Activated CD8-positive, alpha-beta T cell treated with anti-CD3 and anti-CD28 coated beads, Interleukin-2, amount 10 ng/mL, durations not matched to agents 7 days and 5 days (primary cell): Measurements from ENCODE around the gene DDIT3. TPM values are rescaled to one million over a fixed set of nuclear protein-coding genes. Genes with fewer than 3 reads are reported as not detected.
"Not testable (repeated sequence)": the region's sequence is repeated elsewhere in the genome, so short reads cannot be mapped to it uniquely, and the experiment has no call there.

ENCODE experiments used
- ATAC-seq: fragments of 150-1000 bp; cut with Tn5 transposase; one replicate; pipeline ENCODE4 v1.10.0; 2021; ENCODE audit warnings: moderate library complexity
- CTCF ChIA-PET: fragments of 350-600 bp; sonication (Branson Sonifier 250); formaldehyde crosslinking; loops from one replicate; lab custom pipeline; 2021; ENCODE audit warnings: antibody characterized with exemption; lab: Charles Lee
- POLR2A ChIA-PET: fragments of 350-600 bp; sonication (Branson Sonifier 250); formaldehyde crosslinking; loops from one replicate; lab custom pipeline; 2021; ENCODE audit warnings: antibody characterized with exemption; lab: Charles Lee
- DNase-seq: peaks from one replicate; pipeline ENCODE4 v3.0.0-alpha.2; 2020
- H3K27ac Mint-ChIP-seq: one replicate; pipeline ENCODE4 v1.8.0; 2021; ENCODE audit warnings: mild to moderate bottlenecking, mixed read lengths
- H3K27me3 Mint-ChIP-seq: one replicate; pipeline ENCODE4 v1.8.0; 2021; ENCODE audit warnings: low read depth, mixed read lengths
- H3K36me3 Mint-ChIP-seq: one replicate; pipeline ENCODE4 v1.8.0; 2021; ENCODE audit warnings: low read depth, mixed read lengths
- H3K4me1 Mint-ChIP-seq: one replicate; pipeline ENCODE4 v1.8.0; 2021; ENCODE audit warnings: low read depth, mixed read lengths
- H3K4me3 Mint-ChIP-seq: one replicate; pipeline ENCODE4 v1.8.0; 2021; ENCODE audit warnings: mild to moderate bottlenecking, mixed read lengths
- H3K9me3 Mint-ChIP-seq: one replicate; pipeline ENCODE4 v1.8.0; 2022; ENCODE audit warnings: mixed read lengths; ENCODE audit not compliant: insufficient read depth
- total RNA-seq, 2 experiments: library from RNA; stranded (reverse); gene quantifications; one replicate each; pipeline ENCODE4 v1.2.3, GENCODE V29; 2021

The DDIT3 gene
- total RNA-seq, 2 experiments from 2014 or later, result 14.9 to 15.0 TPM

DNA sequence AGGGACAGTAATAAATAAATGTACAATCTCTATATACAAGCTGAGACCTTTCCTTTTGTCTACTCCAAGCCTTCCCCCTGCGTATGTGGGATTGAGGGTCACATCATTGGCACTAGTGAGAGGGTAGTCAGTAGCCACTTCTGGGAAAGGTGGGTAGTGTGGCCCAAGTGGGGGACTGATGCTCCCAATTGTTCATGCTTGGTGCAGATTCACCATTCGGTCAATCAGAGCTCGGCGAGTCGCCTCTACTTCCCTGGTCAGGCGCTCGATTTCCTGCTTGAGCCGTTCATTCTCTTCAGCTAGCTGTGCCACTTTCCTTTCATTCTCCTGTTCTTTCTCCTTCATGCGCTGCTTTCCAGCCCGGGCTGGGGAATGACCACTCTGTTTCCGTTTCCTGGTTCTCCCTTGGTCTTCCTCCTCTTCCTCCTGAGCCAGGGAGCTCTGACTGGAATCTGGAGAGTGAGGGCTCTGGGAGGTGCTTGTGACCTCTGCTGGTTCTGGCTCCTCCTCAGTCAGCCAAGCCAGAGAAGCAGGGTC is 3.6 kb downstream of the DDIT3 start:
- H3K27me3 Mint-ChIP-seq, result no peaks in the 10 kb centered on the region
- CTCF ChIA-PET, result interaction anchor here (0.6 to 3.9 kb wide), 4 partner anchors 17 to 58 kb away, joined by 3 to 15 read pairs (median 7); no protein-coding TSS in a partner anchor
- H3K4me1 Mint-ChIP-seq, result peaks cover 39% of the 10 kb centered on the region
- H3K36me3 Mint-ChIP-seq, result peaks cover 78% of the 10 kb centered on the region
- DNase-seq, result no peak
- no peak for ATAC-seq
- H3K27ac Mint-ChIP-seq, result peak overlapping the region; percentile 2
- no peak overlapping the region for H3K4me3 Mint-ChIP-seq
- POLR2A ChIA-PET, result interaction anchor here (5.2 kb wide), 1 partner anchor 38 kb away, joined by 74 read pairs; the partner anchor contains the start of gene ARHGAP9
- H3K9me3 Mint-ChIP-seq, result no peaks in the 10 kb centered on the region

DNA sequence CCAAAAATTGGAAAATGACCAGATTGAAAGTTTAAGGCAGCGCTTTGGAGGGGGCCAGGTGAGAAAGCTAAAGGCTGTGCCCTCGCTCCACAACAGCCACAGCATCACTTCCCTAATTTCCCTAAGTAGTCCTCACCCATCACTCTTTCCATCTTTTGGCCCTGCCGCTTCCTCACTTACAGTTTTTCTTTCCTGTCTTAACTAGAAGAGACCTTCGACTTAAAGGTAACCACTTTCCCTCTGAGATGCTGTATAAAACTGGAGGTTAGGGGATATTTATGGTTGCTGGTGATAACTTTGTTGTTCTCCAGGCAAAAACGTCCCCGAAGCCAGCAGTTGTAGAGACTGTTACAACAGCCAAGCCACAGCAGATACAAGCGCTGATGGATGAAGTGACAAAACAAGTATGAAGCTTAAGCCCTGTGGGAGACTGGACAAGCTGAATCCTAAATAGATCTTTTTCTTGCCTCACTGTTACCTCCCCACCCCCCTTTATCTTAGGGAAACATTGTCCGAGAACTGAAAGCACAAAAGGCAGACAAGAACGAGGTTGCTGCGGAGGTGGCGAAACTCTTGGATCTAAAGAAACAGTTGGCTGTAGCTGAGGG is 4.3 kb downstream of the DDIT3 start:
- Mint-ChIP-seq H3K27me3 (no peaks in the 10 kb centered on the region), H3K9me3 (no peaks in the 10 kb centered on the region), H3K36me3 (peaks cover 80% of the 10 kb centered on the region), H3K27ac (peak overlapping the region; percentile 13), H3K4me3 (no peak overlapping the region), H3K4me1 (peaks cover 32% of the 10 kb centered on the region)
- ChIA-PET POLR2A (interaction anchor here (1.2 to 5.2 kb wide), 2 partner anchors 10 to 37 kb away, joined by 3 to 74 read pairs; partner anchors contain the start of gene ARHGAP9), CTCF (interaction anchor here (1.3 to 3.9 kb wide), 4 partner anchors 35 to 64 kb away, joined by 3 to 15 read pairs (median 8); no protein-coding TSS in a partner anchor)
- no peak for ATAC-seq
- DNase-seq, result no peak

DNA sequence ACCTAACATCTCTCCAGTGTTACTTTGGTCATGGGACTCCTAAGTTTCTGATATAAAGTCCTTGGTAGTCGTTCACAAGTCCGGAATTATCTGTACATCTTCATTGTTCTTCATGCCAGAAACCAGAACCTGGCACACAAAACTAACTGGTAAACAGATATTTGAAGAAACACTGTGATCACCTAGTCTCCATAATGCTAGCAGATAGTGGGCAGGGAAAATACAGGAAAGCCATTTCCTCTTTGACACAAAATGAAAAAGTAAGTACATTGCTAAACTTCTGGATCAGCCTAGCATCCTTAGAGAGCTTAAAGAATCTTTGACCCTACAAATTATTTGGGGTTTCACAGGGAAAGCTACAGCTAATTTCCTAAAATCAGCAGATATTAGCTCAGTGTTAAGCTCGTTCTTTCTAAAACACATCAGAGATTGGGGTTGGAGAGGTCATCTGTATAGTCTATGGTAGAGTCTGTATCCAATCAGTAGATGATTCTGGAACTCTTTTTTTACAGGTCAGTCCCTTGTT is 4.8 kb downstream of the DDIT3 start:
- ChIA-PET POLR2A (interaction anchor here (1.2 kb wide), 1 partner anchor 10 kb away, joined by 3 read pairs; no protein-coding TSS in a partner anchor), CTCF (interaction anchor here (0.9 to 3.9 kb wide), 6 partner anchors 9 to 63 kb away, joined by 3 to 15 read pairs (median 3); no protein-coding TSS in a partner anchor)
- H3K4me1 Mint-ChIP-seq, result peaks cover 29% of the 10 kb centered on the region
- H3K4me3 Mint-ChIP-seq, result no peak overlapping the region
- ATAC-seq (no peak), DNase-seq (no peak)
- peaks cover 80% of the 10 kb centered on the region for H3K36me3 Mint-ChIP-seq
- H3K27me3 Mint-ChIP-seq, result no peaks in the 10 kb centered on the region
- no peaks in the 10 kb centered on the region for H3K9me3 Mint-ChIP-seq
- H3K27ac Mint-ChIP-seq, result no peak overlapping the region

DNA sequence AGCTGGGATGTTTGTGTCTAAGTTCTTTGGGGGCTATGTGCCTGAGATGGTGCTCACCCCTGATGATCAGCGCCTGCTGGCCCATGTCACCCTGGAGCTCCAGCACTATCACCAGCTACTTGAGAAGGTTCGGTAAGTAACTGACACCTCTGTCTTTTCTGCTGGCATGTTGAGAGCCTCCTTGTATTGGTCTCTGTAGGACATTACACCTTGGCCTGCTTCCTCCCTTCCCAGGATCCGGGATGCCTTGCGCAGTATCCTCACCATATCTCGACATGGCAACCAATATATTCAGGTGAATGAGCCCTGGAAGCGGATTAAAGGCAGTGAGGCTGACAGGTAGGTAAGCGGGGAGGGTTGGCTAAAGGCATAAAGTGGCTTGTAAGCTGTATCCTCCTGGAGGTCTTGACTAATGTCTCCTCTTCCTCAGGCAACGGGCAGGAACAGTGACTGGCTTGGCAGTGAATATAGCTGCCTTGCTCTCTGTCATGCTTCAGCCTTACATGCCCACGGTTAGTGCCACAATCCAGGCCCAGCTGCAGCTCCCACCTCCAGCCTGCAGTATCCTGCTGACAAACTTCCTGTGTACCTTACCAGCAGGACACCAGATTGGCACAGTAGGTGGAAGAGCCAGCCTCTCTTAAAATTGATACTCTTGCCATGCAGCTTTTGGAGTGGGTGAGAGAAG is 5.5 kb downstream of the DDIT3 start:
- Mint-ChIP-seq H3K4me1 (peaks cover 29% of the 10 kb centered on the region), H3K9me3 (no peaks in the 10 kb centered on the region), H3K27ac (no peak overlapping the region), H3K4me3 (no peak overlapping the region), H3K36me3 (peaks cover 77% of the 10 kb centered on the region), H3K27me3 (no peaks in the 10 kb centered on the region)
- CTCF ChIA-PET, result interaction anchor here (0.9 to 3.9 kb wide), 5 partner anchors 9 to 63 kb away, joined by 3 to 15 read pairs (median 3); no protein-coding TSS in a partner anchor
- no peak for DNase-seq
- POLR2A ChIA-PET, result interaction anchor here (0.8 to 1.2 kb wide), 2 partner anchors 9 to 38 kb away, joined by 3 read pairs; no protein-coding TSS in a partner anchor
- ATAC-seq, result no peak

DNA sequence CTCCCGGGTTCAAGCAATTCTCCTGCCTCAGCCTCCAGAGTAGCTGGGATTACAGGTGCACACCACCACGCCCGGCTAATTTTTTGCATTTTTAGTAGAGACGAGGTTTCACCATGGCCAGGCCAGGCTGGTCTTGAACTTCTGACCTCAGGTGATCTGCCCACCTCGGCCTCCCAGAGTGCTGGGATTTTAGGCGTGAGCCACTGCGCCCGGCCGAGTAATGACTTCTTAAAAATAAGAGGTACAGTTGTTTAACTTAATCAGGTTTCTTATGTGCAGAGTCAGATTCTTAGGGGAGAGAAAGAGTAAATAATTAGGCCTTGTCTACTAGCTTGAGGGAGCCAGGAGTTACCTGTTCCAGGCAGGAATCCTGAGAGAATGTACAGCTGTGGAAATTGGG is 6.1 kb downstream of the DDIT3 start:
- H3K27ac Mint-ChIP-seq, H3K9me3 Mint-ChIP-seq: not testable (repeated sequence)

DNA sequence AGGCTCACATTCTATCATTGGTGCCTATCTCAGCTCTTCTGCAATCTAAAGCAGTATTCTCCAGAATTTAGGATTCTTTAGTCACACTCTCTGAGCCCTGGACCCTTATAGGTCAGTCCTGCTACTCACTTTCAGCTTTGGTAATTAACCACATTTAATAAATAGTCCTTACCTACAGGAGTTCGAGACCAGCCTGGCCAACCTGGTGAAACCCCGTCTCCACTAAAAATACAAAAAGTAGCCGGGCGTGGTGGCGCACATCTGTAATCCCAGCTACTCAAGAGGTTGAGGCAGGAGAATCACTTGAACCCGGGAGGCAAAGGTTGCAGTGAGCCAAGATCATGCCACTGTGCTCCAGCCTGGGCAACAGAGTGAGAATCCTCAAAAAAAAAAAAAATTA is 6.6 kb downstream of the DDIT3 start:
- H3K9me3 Mint-ChIP-seq, H3K4me3 Mint-ChIP-seq, H3K27ac Mint-ChIP-seq, DNase-seq, H3K27me3 Mint-ChIP-seq, POLR2A ChIA-PET, ATAC-seq: not testable (repeated sequence)
- Mint-ChIP-seq H3K36me3 (peaks cover 74% of the 10 kb centered on the region), H3K4me1 (peaks cover 22% of the 10 kb centered on the region)
- CTCF ChIA-PET, result interaction anchor here (1.4 to 1.7 kb wide), 2 partner anchors 17 to 55 kb away, joined by 3 to 4 read pairs; no protein-coding TSS in a partner anchor

More for the DNA sequence above, 6.1 kb downstream of the DDIT3 start:
- CTCF ChIA-PET, result interaction anchor here (0.9 to 1.4 kb wide), 4 partner anchors 10 to 55 kb away, joined by 3 to 4 read pairs (median 3); no protein-coding TSS in a partner anchor
- H3K4me1 Mint-ChIP-seq, result peaks cover 27% of the 10 kb centered on the region
- not testable (repeated sequence) for ATAC-seq, DNase-seq, H3K27me3 Mint-ChIP-seq, H3K4me3 Mint-ChIP-seq
- H3K36me3 Mint-ChIP-seq, result peaks cover 75% of the 10 kb centered on the region
- POLR2A ChIA-PET, result interaction anchor here (0.8 kb wide), 1 partner anchor 38 kb away, joined by 3 read pairs; no protein-coding TSS in a partner anchor

DNA sequence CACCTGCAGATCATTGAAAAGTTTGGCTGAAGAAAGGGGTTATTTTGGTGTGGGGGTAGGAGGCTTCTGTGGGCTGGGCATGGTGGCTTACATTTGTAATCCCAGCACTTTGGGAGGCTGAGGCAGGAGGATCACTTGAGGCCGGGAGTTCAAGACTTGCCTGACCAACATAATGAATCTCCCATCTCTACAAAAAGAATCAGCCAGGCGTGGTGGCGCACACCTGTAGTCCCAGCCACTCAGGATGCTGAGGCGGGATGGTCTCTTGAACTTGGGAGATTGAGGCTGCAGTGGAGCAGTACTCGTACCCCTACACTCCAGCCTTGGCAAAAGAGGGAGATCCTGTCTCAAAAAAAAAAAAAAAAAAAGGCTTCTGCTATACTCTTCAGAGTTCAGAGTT is 7.0 kb downstream of the DDIT3 start:
- POLR2A ChIA-PET, result no interaction called here
- Mint-ChIP-seq H3K27ac (peak overlapping the region; percentile 62), H3K9me3 (no peaks in the 10 kb centered on the region), H3K27me3 (no peaks in the 10 kb centered on the region), H3K4me1 (peaks cover 18% of the 10 kb centered on the region), H3K36me3 (peaks cover 70% of the 10 kb centered on the region), H3K4me3 (no peak overlapping the region)
- CTCF ChIA-PET, result interaction anchor here (1.2 to 1.7 kb wide), 3 partner anchors 16 to 80 kb away, joined by 3 to 4 read pairs (median 3); no protein-coding TSS in a partner anchor
- ATAC-seq (no peak), DNase-seq (no peak)

DNA sequence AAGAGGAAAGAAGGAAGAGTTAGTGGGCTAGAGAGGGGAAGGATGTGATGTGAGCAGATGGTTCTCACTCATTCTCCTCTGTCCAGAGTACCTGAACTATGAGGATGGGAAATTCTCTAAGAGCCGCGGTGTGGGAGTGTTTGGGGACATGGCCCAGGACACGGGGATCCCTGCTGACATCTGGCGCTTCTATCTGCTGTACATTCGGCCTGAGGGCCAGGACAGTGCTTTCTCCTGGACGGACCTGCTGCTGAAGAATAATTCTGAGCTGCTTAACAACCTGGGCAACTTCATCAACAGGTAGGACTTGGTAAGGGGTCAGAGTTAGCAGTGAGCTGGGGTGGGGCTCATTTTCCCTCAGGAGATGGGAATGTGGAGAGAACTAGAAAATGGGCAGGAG is 7.6 kb downstream of the DDIT3 start:
- Mint-ChIP-seq H3K9me3 (no peaks in the 10 kb centered on the region), H3K27me3 (no peaks in the 10 kb centered on the region), H3K4me1 (peaks cover 14% of the 10 kb centered on the region), H3K27ac (peak overlapping the region; percentile 62), H3K36me3 (peaks cover 69% of the 10 kb centered on the region), H3K4me3 (no peak overlapping the region)
- CTCF ChIA-PET, result interaction anchor here (1.2 to 1.7 kb wide), 3 partner anchors 15 to 80 kb away, joined by 3 to 4 read pairs (median 3); no protein-coding TSS in a partner anchor
- ATAC-seq (no peak), DNase-seq (no peak)
- POLR2A ChIA-PET, result interaction anchor here (1.0 kb wide), 1 partner anchor 434 kb away, joined by 6 read pairs; no protein-coding TSS in a partner anchor

DNA sequence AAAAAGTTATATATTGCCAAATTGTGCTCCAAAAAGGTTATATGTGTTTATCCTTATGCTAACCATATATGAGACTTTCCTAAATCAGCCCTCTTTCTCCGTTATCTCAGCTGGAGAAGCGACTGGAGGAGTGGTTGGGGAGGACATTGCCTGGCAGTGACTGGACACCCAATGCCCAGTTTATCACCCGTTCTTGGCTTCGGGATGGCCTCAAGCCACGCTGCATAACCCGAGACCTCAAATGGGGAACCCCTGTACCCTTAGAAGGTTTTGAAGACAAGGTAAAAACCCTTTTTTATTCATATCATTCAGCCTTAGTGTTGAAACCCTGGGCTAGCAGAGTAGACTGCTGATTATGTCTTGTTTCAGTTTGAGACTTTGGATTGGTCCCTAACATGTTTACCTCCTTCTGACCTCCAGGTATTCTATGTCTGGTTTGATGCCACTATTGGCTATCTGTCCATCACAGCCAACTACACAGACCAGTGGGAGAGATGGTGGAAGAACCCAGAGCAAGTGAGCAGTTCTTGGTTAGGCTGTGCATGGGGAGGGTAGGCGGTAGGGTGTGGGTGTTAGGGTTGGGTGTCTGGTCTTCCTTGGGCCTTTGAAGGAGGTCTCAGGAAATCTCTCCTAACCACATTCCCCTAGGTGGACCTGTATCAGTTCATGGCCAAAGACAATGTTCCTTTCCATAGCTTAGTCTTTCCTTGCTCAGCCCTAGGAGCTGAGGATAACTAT is 8.6 kb downstream of the DDIT3 start:
- Mint-ChIP-seq H3K4me3 (no peak overlapping the region), H3K27ac (peak overlapping the region; percentile 62), H3K4me1 (peaks cover 6% of the 10 kb centered on the region), H3K36me3 (peaks cover 60% of the 10 kb centered on the region), H3K27me3 (no peaks in the 10 kb centered on the region), H3K9me3 (no peaks in the 10 kb centered on the region)
- ChIA-PET CTCF (interaction anchor here (0.7 to 1.2 kb wide), 3 partner anchors 9 to 81 kb away, joined by 3 read pairs; no protein-coding TSS in a partner anchor), POLR2A (interaction anchor here (1.0 kb wide), 1 partner anchor 433 kb away, joined by 6 read pairs; no protein-coding TSS in a partner anchor)
- DNase-seq (no peak), ATAC-seq (no peak)

DNA sequence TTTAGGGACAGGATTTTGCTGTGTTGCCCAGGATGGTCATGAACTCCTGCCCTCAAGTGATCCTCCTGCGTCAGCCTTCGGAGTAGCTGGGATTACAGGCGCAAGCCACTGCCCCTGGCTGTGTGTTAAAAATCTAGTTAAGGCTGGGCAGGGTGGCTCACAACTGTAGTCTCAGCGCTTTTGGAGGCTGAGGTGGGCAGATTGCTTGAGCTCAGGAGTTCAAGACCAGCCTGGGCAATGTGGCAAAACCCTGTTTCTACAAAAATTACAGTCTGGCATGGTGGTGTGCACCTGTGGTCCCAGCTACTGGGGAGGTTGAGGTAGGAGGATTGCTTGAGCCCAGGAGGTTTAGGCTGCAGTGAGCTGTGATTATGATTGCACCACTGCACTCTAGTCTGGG is 9.2 kb downstream of the DDIT3 start:
- POLR2A ChIA-PET, result no interaction called here
- Mint-ChIP-seq H3K27ac (peak overlapping the region; percentile 25), H3K36me3 (peaks cover 58% of the 10 kb centered on the region), H3K4me1 (peaks cover 5% of the 10 kb centered on the region), H3K27me3 (no peaks in the 10 kb centered on the region), H3K9me3 (no peaks in the 10 kb centered on the region), H3K4me3 (no peak overlapping the region)
- CTCF ChIA-PET, result interaction anchor here (0.7 to 1.2 kb wide), 2 partner anchors 11 to 48 kb away, joined by 3 read pairs; no protein-coding TSS in a partner anchor
- ATAC-seq, result no peak
- DNase-seq, result no peak
